ENCODE results near the gene PLXDC1. TPM values are rescaled to one million over a fixed set of nuclear protein-coding genes. Genes with fewer than 3 reads are reported as not detected.
A peak's percentile ranks its signal among the peaks of the same experiment; 100 is the strongest.

PLXDC1 gene
- total and polyA plus RNA-seq, 3 experiments from 2014 or later = 2.5 to 10.3 (median 2.9) TPM

- no peak for DNase-seq
- ChIA-PET POLR2A (no interaction called here), CTCF (interaction anchor here (0.6 to 4.8 kb wide), 3 partner anchors 25 to 117 kb away, joined by 3 to 17 read pairs (median 3); partner anchors contain the start of gene PLXDC1)
- H3K27ac Mint-ChIP-seq = peak overlapping the region in 5 of 8 donors; percentile 12 to 84 (median 61)
- H3K4me1 ChIP-seq (ENCODE audit: insufficient read depth, low read length) = peaks cover 76% of the 10 kb centered on the region
- H3K4me1 Mint-ChIP-seq = peaks cover 38 to 64% (median 45%) of the 10 kb centered on the region in 3 donors
- no peak overlapping the region for H3K4me3 ChIP-seq (ENCODE audit: low read length)
- H3K27me3 Mint-ChIP-seq = no peaks in the 10 kb centered on the region
- H3K36me3 Mint-ChIP-seq = no peaks in the 10 kb centered on the region
- H3K9me3 ChIP-seq (ENCODE audit: low read length) = no peaks in the 10 kb centered on the region
- no peak overlapping the region for H3K27ac ChIP-seq (ENCODE audit: low read depth, low read length)
- no peak overlapping the region for H3K4me3 Mint-ChIP-seq
- no peaks in the 10 kb centered on the region for H3K27me3 ChIP-seq (ENCODE audit: insufficient read depth, low read length, poor library complexity, severe bottlenecking)
- H3K9me3 Mint-ChIP-seq = no peaks in the 10 kb centered on the region
- H3K36me3 ChIP-seq (ENCODE audit: insufficient read depth, low read length) = no peaks in the 10 kb centered on the region
Observed at GRCh38 chr17:39099663-39100286, 51.7 kb downstream of the PLXDC1 start.

- H3K4me3 Mint-ChIP-seq = peak overlapping the region in 1 of 7 donors; percentile 76
- Histone ChIP-seq H3K27me3 (ENCODE audit: insufficient read depth, low read length, poor library complexity, severe bottlenecking) (no peaks in the 10 kb centered on the region), H3K27ac (ENCODE audit: low read depth, low read length) (no peak overlapping the region), H3K9me3 (ENCODE audit: low read length) (no peaks in the 10 kb centered on the region), H3K36me3 (ENCODE audit: insufficient read depth, low read length) (no peaks in the 10 kb centered on the region), H3K4me3 (ENCODE audit: low read length) (no peak overlapping the region), H3K4me1 (ENCODE audit: insufficient read depth, low read length) (peaks cover 88% of the 10 kb centered on the region)
- no peaks in the 10 kb centered on the region for H3K9me3 Mint-ChIP-seq
- peaks cover 50 to 76% (median 57%) of the 10 kb centered on the region in 3 donors for H3K4me1 Mint-ChIP-seq
- H3K36me3 Mint-ChIP-seq = no peaks in the 10 kb centered on the region
- H3K27ac Mint-ChIP-seq = peak overlapping the region; percentile 6 to 97 (median 65)
- no peaks in the 10 kb centered on the region for H3K27me3 Mint-ChIP-seq
- ChIA-PET CTCF (interaction anchor here (4.8 to 7.2 kb wide), 2 partner anchors 54 kb away, joined by 17 to 68 read pairs; partner anchors contain the start of gene PLXDC1), POLR2A (no interaction called here)
- no peak for DNase-seq
Observed at GRCh38 chr17:39098588-39098987, 52.8 kb downstream of the PLXDC1 start.

DNA sequence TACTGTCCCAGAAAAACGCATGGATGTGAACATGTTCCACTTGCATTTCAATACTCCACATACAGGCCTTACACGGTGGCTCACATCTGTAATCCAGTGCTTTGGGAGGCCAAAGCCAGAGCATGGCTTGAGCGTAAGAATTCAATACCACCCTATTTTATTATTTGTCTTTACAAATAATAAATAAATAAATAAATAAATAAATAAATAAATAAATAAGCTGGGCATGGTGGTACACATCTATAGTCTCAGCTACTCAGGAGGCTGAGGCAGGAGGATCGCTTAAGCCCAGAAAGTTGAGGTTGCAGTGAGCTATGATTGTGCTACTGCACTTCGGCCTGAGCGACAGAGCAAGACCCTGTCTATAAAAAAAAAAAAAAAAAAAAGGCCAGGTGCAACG, 53.9 kb downstream of the PLXDC1 start:
- peak overlapping the region; percentile 61 to 98 (median 95) for H3K27ac Mint-ChIP-seq
- H3K9me3 Mint-ChIP-seq = no peaks in the 10 kb centered on the region
- no peaks in the 10 kb centered on the region for H3K9me3 ChIP-seq (ENCODE audit: low read length)
- H3K4me1 Mint-ChIP-seq = peaks cover 56 to 82% (median 62%) of the 10 kb centered on the region in 3 donors
- H3K4me3 ChIP-seq (ENCODE audit: low read length) = peak overlapping the region; percentile 65
- no peaks in the 10 kb centered on the region for H3K27me3 ChIP-seq (ENCODE audit: insufficient read depth, low read length, poor library complexity, severe bottlenecking)
- no peak overlapping the region for H3K27ac ChIP-seq (ENCODE audit: low read depth, low read length)
- peak overlapping the region in 6 of 7 donors; percentile 54 to 81 (median 76) for H3K4me3 Mint-ChIP-seq
- CTCF ChIA-PET = interaction anchor here (7.2 kb wide), 1 partner anchor 55 kb away, joined by 68 read pairs; the partner anchor contains the start of gene PLXDC1
- no peaks in the 10 kb centered on the region for H3K27me3 Mint-ChIP-seq
- H3K36me3 ChIP-seq (ENCODE audit: insufficient read depth, low read length) = no peaks in the 10 kb centered on the region
- POLR2A ChIA-PET = no interaction called here
- peaks cover 95% of the 10 kb centered on the region for H3K4me1 ChIP-seq (ENCODE audit: insufficient read depth, low read length)
- no peaks in the 10 kb centered on the region for H3K36me3 Mint-ChIP-seq
- no peak for DNase-seq

DNA sequence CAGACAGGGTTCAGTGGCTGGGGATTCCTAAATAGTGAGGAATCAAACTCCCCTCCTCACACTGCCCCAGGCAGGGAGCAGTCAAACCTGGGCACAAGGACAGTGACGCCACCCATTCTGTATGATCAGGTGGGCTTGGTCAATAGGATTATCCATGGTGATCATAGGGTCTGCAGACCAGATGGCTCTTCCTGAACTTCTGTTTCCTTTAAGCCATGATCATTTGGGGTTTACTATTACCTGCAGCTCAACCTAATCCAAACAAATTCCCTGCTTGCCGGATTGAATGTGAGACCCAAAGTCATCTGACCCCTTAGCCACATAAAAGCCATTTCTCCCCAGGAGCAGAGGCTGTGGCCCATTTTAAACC, 54.3 kb downstream of the PLXDC1 start:
- H3K9me3 ChIP-seq (ENCODE audit: low read length) = no peaks in the 10 kb centered on the region
- H3K36me3 ChIP-seq (ENCODE audit: insufficient read depth, low read length) = no peaks in the 10 kb centered on the region
- peak overlapping the region; percentile 61 to 98 (median 95) for H3K27ac Mint-ChIP-seq
- no peak for DNase-seq
- H3K27me3 Mint-ChIP-seq = no peaks in the 10 kb centered on the region
- H3K4me1 ChIP-seq (ENCODE audit: insufficient read depth, low read length) = peaks cover 95% of the 10 kb centered on the region
- H3K27ac ChIP-seq (ENCODE audit: low read depth, low read length) = no peak overlapping the region
- POLR2A ChIA-PET = interaction anchor here (1.5 kb wide), 1 partner anchor 243 kb away, joined by 3 read pairs; the partner anchor contains the start of gene RPL23
- peak overlapping the region; percentile 65 for H3K4me3 ChIP-seq (ENCODE audit: low read length)
- CTCF ChIA-PET = interaction anchor here (0.8 to 7.2 kb wide), 2 partner anchors 55 to 114 kb away, joined by 4 to 68 read pairs; partner anchors contain the start of gene PLXDC1
- peak overlapping the region; percentile 63 to 93 (median 78) for H3K4me3 Mint-ChIP-seq
- H3K36me3 Mint-ChIP-seq = no peaks in the 10 kb centered on the region
- H3K9me3 Mint-ChIP-seq = no peaks in the 10 kb centered on the region
- H3K27me3 ChIP-seq (ENCODE audit: insufficient read depth, low read length, poor library complexity, severe bottlenecking) = no peaks in the 10 kb centered on the region
- H3K4me1 Mint-ChIP-seq = peaks cover 57 to 82% (median 62%) of the 10 kb centered on the region in 3 donors

DNA sequence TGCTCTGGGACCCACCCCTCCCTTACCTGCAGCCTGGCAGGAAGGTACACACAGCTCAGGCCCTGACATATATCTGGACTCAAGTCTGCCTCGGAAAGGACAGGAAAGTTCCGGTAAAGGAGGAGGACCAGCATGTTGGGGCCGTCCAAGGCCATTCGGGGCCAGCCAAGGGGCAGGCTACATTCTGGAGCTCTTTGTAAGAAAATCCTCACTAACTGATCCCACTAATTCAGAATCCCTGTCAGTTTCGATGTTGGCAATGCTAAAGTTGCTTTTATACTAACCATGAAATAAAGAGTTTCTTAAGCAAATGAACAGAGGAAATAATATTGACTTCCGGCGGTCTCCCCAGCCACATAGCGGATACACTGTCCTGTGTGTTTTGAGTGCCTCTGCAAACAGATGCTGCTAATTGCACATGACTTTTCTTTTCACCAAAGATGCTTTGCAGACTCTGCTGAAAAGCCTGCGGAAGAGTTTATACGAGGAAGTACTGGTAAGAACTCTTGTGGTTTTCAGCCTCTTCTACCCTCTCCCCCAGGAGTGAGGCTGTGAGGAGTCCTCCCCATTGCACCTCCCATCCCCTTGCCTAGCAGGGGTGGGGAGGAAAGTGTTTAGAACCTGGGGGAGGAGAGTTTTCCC, 54.8 kb downstream of the PLXDC1 start:
- no peaks in the 10 kb centered on the region for H3K9me3 ChIP-seq (ENCODE audit: low read length)
- Mint-ChIP-seq H3K27ac (peak overlapping the region; percentile 61 to 98 (median 95)), H3K4me1 (peaks cover 62 to 82% (median 67%) of the 10 kb centered on the region in 3 donors), H3K4me3 (peak overlapping the region; percentile 63 to 93 (median 78)), H3K36me3 (no peaks in the 10 kb centered on the region), H3K27me3 (no peaks in the 10 kb centered on the region), H3K9me3 (no peaks in the 10 kb centered on the region)
- H3K4me3 ChIP-seq (ENCODE audit: low read length) = peak overlapping the region; percentile 65
- POLR2A ChIA-PET = interaction anchor here (1.5 kb wide), 1 partner anchor 243 kb away, joined by 3 read pairs; the partner anchor contains the start of gene RPL23
- no peaks in the 10 kb centered on the region for H3K36me3 ChIP-seq (ENCODE audit: insufficient read depth, low read length)
- DNase-seq = peak in 4 of 5 donors; percentile 6 to 67 (median 66)
- H3K4me1 ChIP-seq (ENCODE audit: insufficient read depth, low read length) = peaks cover 95% of the 10 kb centered on the region
- no peaks in the 10 kb centered on the region for H3K27me3 ChIP-seq (ENCODE audit: insufficient read depth, low read length, poor library complexity, severe bottlenecking)
- CTCF ChIA-PET = interaction anchor here (0.8 to 7.2 kb wide), 3 partner anchors 56 to 114 kb away, joined by 4 to 68 read pairs (median 7); partner anchors contain the start of gene PLXDC1
- no peak overlapping the region for H3K27ac ChIP-seq (ENCODE audit: low read depth, low read length)

GRCh38 chr17:39095309-39095686, 56.1 kb downstream of the PLXDC1 start:
- H3K27ac Mint-ChIP-seq = peak overlapping the region; percentile 78 to 98 (median 94)
- Histone ChIP-seq H3K36me3 (ENCODE audit: insufficient read depth, low read length) (no peaks in the 10 kb centered on the region), H3K27me3 (ENCODE audit: insufficient read depth, low read length, poor library complexity, severe bottlenecking) (no peaks in the 10 kb centered on the region), H3K9me3 (ENCODE audit: low read length) (no peaks in the 10 kb centered on the region), H3K4me3 (ENCODE audit: low read length) (no peak overlapping the region), H3K27ac (ENCODE audit: low read depth, low read length) (no peak overlapping the region), H3K4me1 (ENCODE audit: insufficient read depth, low read length) (peaks cover 95% of the 10 kb centered on the region)
- CTCF ChIA-PET = interaction anchor here (0.8 to 7.2 kb wide), 5 partner anchors 13 to 69 kb away, joined by 3 to 68 read pairs (median 5); partner anchors contain the start of gene PLXDC1
- DNase-seq = no peak
- no peaks in the 10 kb centered on the region for H3K9me3 Mint-ChIP-seq
- POLR2A ChIA-PET = no interaction called here
- no peaks in the 10 kb centered on the region for H3K27me3 Mint-ChIP-seq
- peak overlapping the region in 6 of 7 donors; percentile 56 to 96 (median 69) for H3K4me3 Mint-ChIP-seq
- no peaks in the 10 kb centered on the region for H3K36me3 Mint-ChIP-seq
- H3K4me1 Mint-ChIP-seq = peaks cover 70 to 91% (median 80%) of the 10 kb centered on the region in 3 donors

GRCh38 chr17:39094607-39095308, 56.7 kb downstream of the PLXDC1 start:
- CTCF ChIA-PET = interaction anchor here (0.8 to 7.2 kb wide), 6 partner anchors 12 to 70 kb away, joined by 3 to 68 read pairs (median 4); partner anchors contain the start of gene PLXDC1
- POLR2A ChIA-PET = interaction anchor here (0.7 kb wide), 1 partner anchor 389 kb away, joined by 7 read pairs; no protein-coding TSS in a partner anchor
- Histone ChIP-seq H3K4me1 (ENCODE audit: insufficient read depth, low read length) (peaks cover 97% of the 10 kb centered on the region), H3K36me3 (ENCODE audit: insufficient read depth, low read length) (no peaks in the 10 kb centered on the region), H3K27me3 (ENCODE audit: insufficient read depth, low read length, poor library complexity, severe bottlenecking) (no peaks in the 10 kb centered on the region), H3K9me3 (ENCODE audit: low read length) (no peaks in the 10 kb centered on the region), H3K4me3 (ENCODE audit: low read length) (peak overlapping the region; percentile 56), H3K27ac (ENCODE audit: low read depth, low read length) (peak overlapping the region; percentile 15)
- H3K27ac Mint-ChIP-seq = peak overlapping the region; percentile 88 to 99 (median 97)
- peaks cover 70 to 92% (median 80%) of the 10 kb centered on the region in 3 donors for H3K4me1 Mint-ChIP-seq
- no peaks in the 10 kb centered on the region for H3K36me3 Mint-ChIP-seq
- H3K27me3 Mint-ChIP-seq = no peaks in the 10 kb centered on the region
- H3K9me3 Mint-ChIP-seq = no peaks in the 10 kb centered on the region
- DNase-seq = peak in 4 of 5 donors; percentile 19 to 77 (median 74)
- H3K4me3 Mint-ChIP-seq = peak overlapping the region; percentile 66 to 96 (median 84)

Measured in CD8-positive, alpha-beta memory T cell (primary cell).